ENCODE measurements around the gene SDK1. TPM values are rescaled to one million over a fixed set of nuclear protein-coding genes. Genes with fewer than 3 reads are reported as not detected.

SDK1 gene
- total and polyA plus RNA-seq, 4 donors, result 0.12 to 0.47 (median 0.36) TPM

DNA sequence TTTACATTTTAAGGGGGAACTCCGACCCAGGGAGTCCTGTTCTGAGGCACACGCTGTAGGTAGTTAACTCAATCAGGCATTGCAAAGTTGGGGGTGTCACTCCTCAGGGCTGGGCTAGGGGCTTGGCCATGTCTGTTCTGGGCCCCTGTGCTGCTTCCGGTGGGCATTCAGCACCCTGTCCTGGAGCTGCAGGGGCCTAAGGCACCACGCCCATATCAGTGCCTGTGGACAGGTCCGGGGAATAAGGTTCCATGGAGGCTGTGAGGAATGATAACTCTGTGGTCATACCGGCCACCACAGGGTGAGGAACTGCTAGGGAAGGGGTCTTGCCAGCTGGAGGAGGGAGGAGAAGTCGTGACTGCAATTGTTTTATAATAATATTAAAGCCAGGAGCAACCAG lies 842.0 kb downstream of the SDK1 start:
- WGBS, result 87% methylated on average over 7 of the region's 7 CpGs
- no peak overlapping the region for H3K27ac ChIP-seq (ENCODE audit: low read depth in 1 of 2, low read length in 2 of 2)
- H3K9me3 ChIP-seq (ENCODE audit: control insufficient read depth in 4 of 4, low read length in 3 of 4), result no peaks in the 10 kb centered on the region
- H3K27me3 ChIP-seq (ENCODE audit: control insufficient read depth in 4 of 4, insufficient read depth in 4 of 4, low read length in 3 of 4), result peaks cover 0 to 2% (median 0%) of the 10 kb centered on the region in 4 donors
- no peak overlapping the region for H3K4me3 ChIP-seq (ENCODE audit: low read depth in 1 of 3, low read length in 3 of 3)
- no peaks in the 10 kb centered on the region for H3K36me3 ChIP-seq (ENCODE audit: control insufficient read depth in 4 of 4, insufficient read depth in 3 of 4, low read depth in 1 of 4, low read length in 3 of 4)
- no peaks in the 10 kb centered on the region for H3K4me1 ChIP-seq (ENCODE audit: control insufficient read depth in 4 of 4, insufficient read depth in 4 of 4, low read length in 3 of 4)
- DNase-seq (ENCODE audit: low spot score), result no peak
- TF ChIP-seq SP1 (IDR thresholded peaks at IDR 0.05) (no peak), YY1 (IDR thresholded peaks at IDR 0.05) (no peak), EGR1 (IDR thresholded peaks at IDR 0.05; ENCODE audit: low read depth in 2 of 2) (no peak), RAD21 (IDR thresholded peaks at IDR 0.05) (no peak), FOXA2 (IDR thresholded peaks at IDR 0.05) (no peak), HNF4A (conservative IDR thresholded peaks at IDR 0.05) (no peak), HNF4G (IDR thresholded peaks at IDR 0.05) (no peak), TAF1 (conservative IDR thresholded peaks at IDR 0.05) (no peak)
- TF ChIP-seq, protein P1, sequence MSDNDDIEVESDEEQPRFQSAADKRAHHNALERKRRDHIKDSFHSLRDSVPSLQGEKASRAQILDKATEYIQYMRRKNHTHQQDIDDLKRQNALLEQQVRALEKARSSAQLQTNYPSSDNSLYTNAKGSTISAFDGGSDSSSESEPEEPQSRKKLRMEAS (IDR thresholded peaks at IDR 0.05), result no peak
- no peak overlapping the region for H3K9ac ChIP-seq (ENCODE audit: low read depth in 1 of 2, low read length in 2 of 2)

- 88% methylated on average over 27 of the region's 27 CpGs for WGBS
- no peak for DNase-seq (ENCODE audit: low spot score)
These were observed 842.6 kb downstream of the SDK1 start for GRCh38 chr7:4143511-4144171.

More at GRCh38 chr7:4143511-4144171, 842.6 kb downstream of the SDK1 start:
- TF ChIP-seq NR2F2 (IDR thresholded peaks at IDR 0.05) (no peak), CTCF (IDR thresholded peaks at IDR 0.05; ENCODE audit: low read depth, low read length, missing input control) (no peak), FOXA2 (IDR thresholded peaks at IDR 0.05) (no peak), GABPA (IDR thresholded peaks at IDR 0.05 in 1 of 2, conservative IDR thresholded peaks at IDR 0.05 in 1 of 2) (no peak), FOXA1 (IDR thresholded peaks at IDR 0.05) (no peak), RXRA (IDR thresholded peaks at IDR 0.05) (no peak), HNF4G (IDR thresholded peaks at IDR 0.05) (no peak), RAD21 (IDR thresholded peaks at IDR 0.05) (no peak), SP1 (IDR thresholded peaks at IDR 0.05) (no peak), JUND (IDR thresholded peaks at IDR 0.05) (no peak)
- TF ChIP-seq, protein P1 (IDR thresholded peaks at IDR 0.05), result no peak
- H3K27ac ChIP-seq (ENCODE audit: low read depth in 1 of 2, low read length in 2 of 2), result no peak overlapping the region
- peaks cover 0 to 2% (median 0%) of the 10 kb centered on the region in 4 donors for H3K27me3 ChIP-seq (ENCODE audit: control insufficient read depth in 4 of 4, insufficient read depth in 4 of 4, low read length in 3 of 4)
- H3K9me3 ChIP-seq (ENCODE audit: control insufficient read depth in 4 of 4, low read length in 3 of 4), result no peaks in the 10 kb centered on the region
- no peak overlapping the region for H3K9ac ChIP-seq (ENCODE audit: low read depth in 1 of 2, low read length in 2 of 2)
- no peaks in the 10 kb centered on the region for H3K4me1 ChIP-seq (ENCODE audit: control insufficient read depth in 4 of 4, insufficient read depth in 4 of 4, low read length in 3 of 4)
- H3K36me3 ChIP-seq (ENCODE audit: control insufficient read depth in 4 of 4, insufficient read depth in 3 of 4, low read depth in 1 of 4, low read length in 3 of 4), result no peaks in the 10 kb centered on the region
- no peak overlapping the region for H3K4me3 ChIP-seq (ENCODE audit: low read depth in 1 of 3, low read length in 3 of 3)

Data from liver (tissue), 9 donors.